ENCODE data around the gene CALR3. TPM values are rescaled to one million over a fixed set of nuclear protein-coding genes. Genes with fewer than 3 reads are reported as not detected.

The CALR3 gene
- total and polyA plus RNA-seq, 2 of the 8 experiments (the other 6 are each of a cell fraction or from before 2014, with no cell fraction given): 0.11 to 0.32 TPM

DNA sequence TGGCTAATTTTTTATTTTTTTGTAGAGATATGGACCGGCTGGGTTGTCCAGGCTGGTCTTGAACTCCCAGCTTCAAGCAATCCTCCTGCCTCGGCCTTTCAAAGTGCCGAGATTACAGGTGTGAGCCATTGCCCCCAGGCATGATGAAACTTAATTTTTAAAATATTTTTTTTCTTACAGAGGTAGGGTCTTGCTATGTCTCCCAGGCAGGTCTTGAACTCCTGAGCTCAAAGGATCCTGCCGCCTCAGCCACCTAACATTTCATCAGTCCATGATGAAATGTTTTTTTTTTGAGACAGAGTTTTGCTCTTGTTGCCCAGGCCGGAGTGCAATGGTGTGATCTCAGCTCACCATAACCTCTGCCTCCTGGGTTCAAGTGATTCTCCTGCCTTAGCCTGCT is 12.6 kb upstream of the CALR3 start:
- Histone ChIP-seq H3K9me3 (ENCODE audit: insufficient read depth in 2 of 2, low read depth in 1 of 2, low read length in 1 of 2) (no peaks in the 10 kb centered on the region), H3K56ac (replicated peaks; ENCODE audit: insufficient read length, low read depth, low read length) (no peak overlapping the region), H2BK120ac (replicated peaks; ENCODE audit: low read depth, low read length) (no peak overlapping the region), H3K14ac (ENCODE audit: insufficient read length) (no peak overlapping the region), H2AFZ (ENCODE audit: low read length) (no peak overlapping the region), H2BK5ac (ENCODE audit: low read depth, low read length) (no peak overlapping the region), H2AK5ac (ENCODE audit: low read depth, low read length) (no peak overlapping the region), H3K4me1 (replicated peaks in 1 of 4; ENCODE audit: control insufficient read depth in 3 of 4, insufficient read depth in 4 of 4, low read length in 3 of 4) (no peaks in the 10 kb centered on the region), H4K5ac (ENCODE audit: insufficient read length, low read depth, low read length) (no peak overlapping the region), H3K36me3 (ENCODE audit: control insufficient read depth in 2 of 4, insufficient read depth in 4 of 4, low read length in 3 of 4) (peaks cover 0 to 3% (median 2%) of the 10 kb centered on the region in 4 experiments; a peak in 5 of 8 replicates), H4K20me1 (replicated peaks in 1 of 2; ENCODE audit: control insufficient read depth in 1 of 2, insufficient read depth in 2 of 2, low read length in 2 of 2) (no peaks in the 10 kb centered on the region), H3K23ac (ENCODE audit: insufficient read length) (no peak overlapping the region), H3K4me2 (ENCODE audit: insufficient read depth in 1 of 2, low read depth in 2 of 2, low read length in 2 of 2) (no peak overlapping the region), H3K4me3 (ENCODE audit: extremely low read depth in 1 of 4, insufficient read depth in 2 of 4, low read depth in 3 of 4, low read length in 4 of 4) (no peak overlapping the region), H3K4ac (replicated peaks; ENCODE audit: insufficient read length, low read depth, low read length) (no peak overlapping the region), H3K18ac (ENCODE audit: extremely low read depth, low read length) (no peak overlapping the region), H3K23me2 (ENCODE audit: low read depth, low read length) (no peaks in the 10 kb centered on the region), H2BK20ac (ENCODE audit: low read length) (no peak overlapping the region), H4K8ac (ENCODE audit: extremely low read depth, insufficient read depth, low read length) (no peak overlapping the region), H3K27me3 (replicated peaks in 1 of 4; ENCODE audit: control insufficient read depth in 3 of 4, extremely low read depth in 1 of 4, insufficient read depth in 3 of 4, low read length in 3 of 4) (no peaks in the 10 kb centered on the region), H2BK12ac (ENCODE audit: low read depth, low read length) (no peak overlapping the region), H3K79me1 (ENCODE audit: low read depth, low read length) (no peaks in the 10 kb centered on the region), H3K9ac (replicated peaks in 1 of 4; ENCODE audit: extremely low read depth in 1 of 4, low read depth in 3 of 4, low read length in 3 of 4) (no peak overlapping the region), H4K91ac (replicated peaks; ENCODE audit: insufficient read length, low read length) (no peak overlapping the region), H2BK15ac (ENCODE audit: low read length) (no peak overlapping the region), H3K79me2 (ENCODE audit: control insufficient read depth in 1 of 2, insufficient read depth in 2 of 2, low read length in 2 of 2) (no peaks in the 10 kb centered on the region), H3K27ac (ENCODE audit: low read depth, low read length) (no peak overlapping the region)
- DNase-seq (ENCODE audit: low read depth in 1 of 2, low spot score in 2 of 2) (no peak), FAIRE-seq (no peak)
- CTCF ChIA-PET (ENCODE audit: partially characterized antibody): interaction anchor here (1.5 to 2.9 kb wide), 2 partner anchors 19 to 67 kb away, joined by 3 to 11 read pairs; no protein-coding TSS in a partner anchor
- TF ChIP-seq SIX5 (IDR thresholded peaks at IDR 0.05; ENCODE audit: low read depth, low read length) (no peak), CTBP2 (IDR thresholded peaks at IDR 0.05; ENCODE audit: borderline replicate concordance, insufficient read depth, insufficient read length, low read length) (no peak), TAF1 (IDR thresholded peaks at IDR 0.05; ENCODE audit: low read depth, low read length) (no peak), NANOG (IDR thresholded peaks at IDR 0.05; ENCODE audit: insufficient read depth, low read depth, low read length, poor library complexity, severe bottlenecking) (no peak), RBBP5 (IDR thresholded peaks at IDR 0.05; ENCODE audit: borderline replicate concordance, low read depth, low read length) (no peak), TEAD4 (IDR thresholded peaks at IDR 0.05; ENCODE audit: low read depth, low read length) (no peak), RXRA (IDR thresholded peaks at IDR 0.05; ENCODE audit: insufficient read depth, low read depth, low read length) (no peak), POLR2A (IDR thresholded peaks at IDR 0.05; ENCODE audit: control extremely low read depth in 1 of 2, low read depth in 2 of 2, low read length in 2 of 2) (no peak), SAP30 (IDR thresholded peaks at IDR 0.05; ENCODE audit: insufficient read depth, insufficient replicate concordance, low read length) (no peak), EZH2 (IDR thresholded peaks at IDR 0.05; ENCODE audit: low read depth, low read length, severe bottlenecking) (no peak), TBP (IDR thresholded peaks at IDR 0.05; ENCODE audit: low read depth, low read length) (no peak), RNF2 (IDR thresholded peaks at IDR 0.05; ENCODE audit: borderline replicate concordance, low read depth, low read length, missing control alignments, poor library complexity, severe bottlenecking) (no peak)
- TF ChIP-seq, protein P1, sequence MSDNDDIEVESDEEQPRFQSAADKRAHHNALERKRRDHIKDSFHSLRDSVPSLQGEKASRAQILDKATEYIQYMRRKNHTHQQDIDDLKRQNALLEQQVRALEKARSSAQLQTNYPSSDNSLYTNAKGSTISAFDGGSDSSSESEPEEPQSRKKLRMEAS (IDR thresholded peaks at IDR 0.05): no peak
- 93% methylated on average over 5 of the region's 5 CpGs; no CpG with 5 or more reads in 1 of the 2 experiments for WGBS, 2 experiments (ENCODE audit: extremely low coverage in 1 of 2, insufficient coverage in 1 of 2, insufficient read length in 1 of 2, insufficient replicate concordance in 2 of 2, low coverage in 1 of 2, low lambda C conversion rate in 2 of 2, missing lambda C conversion rate in 1 of 2)
- POLR2A ChIA-PET (ENCODE audit: partially characterized antibody): no interaction called here

Measured in H1 (cell line).